HS-27A (cell line): ENCODE results near the gene NUDT17.

Experiments used
- DNase-seq: peaks from one replicate; pipeline ENCODE4 v3.0.0-alpha.2; 2012; ENCODE audit warnings: low read depth, missing footprints

Gene NUDT17

DNA sequence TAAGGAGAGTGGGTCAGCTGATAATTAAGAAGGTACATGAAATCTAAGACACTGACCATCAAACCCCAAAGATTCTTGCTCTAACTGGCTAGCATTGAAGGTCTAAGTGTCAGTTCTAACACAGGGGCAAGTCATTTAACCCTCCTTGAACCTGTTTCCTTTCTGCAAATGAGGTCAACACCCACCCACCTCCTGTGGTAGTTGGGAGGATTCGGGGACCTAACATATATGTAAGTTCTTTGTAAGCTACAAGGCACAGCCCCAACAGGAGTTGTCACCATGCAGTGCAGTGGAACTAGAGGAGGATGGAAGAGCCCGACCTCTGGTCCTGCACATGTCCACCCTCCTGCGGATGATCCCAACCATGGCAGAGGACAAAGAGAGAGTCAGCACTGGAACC, 2.4 kb downstream of the NUDT17 start:
- no peak for DNase-seq

DNA sequence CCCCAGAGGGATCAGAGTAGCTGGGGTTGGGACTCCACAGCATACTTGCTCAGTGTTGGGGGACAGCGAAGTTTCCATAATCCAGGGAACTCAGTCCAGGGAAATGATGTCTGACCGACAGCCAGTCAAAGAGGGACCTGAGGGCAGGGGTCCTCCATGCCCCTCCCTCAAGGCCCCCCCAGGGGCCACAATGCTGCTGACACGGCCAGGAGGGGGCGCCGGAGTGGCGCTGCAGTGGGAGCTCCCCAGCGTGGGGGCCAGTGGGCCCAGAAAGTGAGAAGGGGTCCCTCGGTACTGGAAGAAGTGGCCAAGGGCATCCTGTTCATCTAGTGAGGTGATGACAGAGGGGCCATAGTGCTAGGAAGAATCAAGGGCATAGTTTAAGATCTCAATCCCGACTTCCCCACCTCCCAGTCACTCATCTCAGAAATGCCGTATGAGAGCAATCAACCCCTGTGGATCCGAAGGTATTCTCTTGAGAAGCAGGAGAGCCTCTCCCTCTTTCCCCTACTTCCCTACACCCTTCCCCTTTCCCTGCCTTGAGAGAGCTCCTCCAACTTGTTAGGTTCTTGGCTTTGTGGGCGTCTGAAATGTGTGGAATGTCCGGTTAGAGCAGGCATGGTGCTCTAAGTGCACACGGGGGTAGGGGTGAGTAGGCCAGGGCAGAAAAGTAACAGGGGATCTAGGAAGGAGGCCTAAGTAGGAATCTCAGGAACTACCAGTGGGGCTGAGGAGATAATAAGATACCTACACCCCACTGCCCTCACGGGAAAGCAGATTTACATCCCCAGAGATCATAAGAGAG, 4.1 kb downstream of the NUDT17 start:
- peak; percentile 70 for DNase-seq

DNA sequence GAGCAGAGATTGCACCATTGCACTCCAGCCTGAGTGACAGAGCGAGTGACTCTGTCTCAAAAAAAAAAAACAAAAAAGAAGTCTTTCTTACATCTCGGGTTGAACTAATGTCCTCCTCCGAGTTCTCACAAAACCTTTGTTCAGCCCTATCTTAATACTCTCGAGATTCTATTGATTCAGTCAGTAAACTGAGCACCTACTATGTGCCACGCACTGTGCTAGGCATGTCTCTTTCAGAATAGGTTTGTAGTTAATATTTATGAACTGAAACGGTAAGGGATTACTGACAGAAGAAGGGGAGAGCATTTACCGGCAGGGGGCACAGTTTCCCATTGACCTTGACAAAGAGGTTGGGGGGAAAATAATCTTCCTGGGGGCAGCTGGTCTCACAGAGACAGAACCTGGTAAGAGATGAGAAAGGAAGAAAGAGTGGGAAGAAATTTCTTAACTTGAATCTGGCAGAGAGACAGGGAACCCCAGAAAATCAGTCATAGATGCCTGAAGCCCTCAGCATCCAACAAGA, 10.1 kb downstream of the NUDT17 start:
- DNase-seq, result no peak

DNA sequence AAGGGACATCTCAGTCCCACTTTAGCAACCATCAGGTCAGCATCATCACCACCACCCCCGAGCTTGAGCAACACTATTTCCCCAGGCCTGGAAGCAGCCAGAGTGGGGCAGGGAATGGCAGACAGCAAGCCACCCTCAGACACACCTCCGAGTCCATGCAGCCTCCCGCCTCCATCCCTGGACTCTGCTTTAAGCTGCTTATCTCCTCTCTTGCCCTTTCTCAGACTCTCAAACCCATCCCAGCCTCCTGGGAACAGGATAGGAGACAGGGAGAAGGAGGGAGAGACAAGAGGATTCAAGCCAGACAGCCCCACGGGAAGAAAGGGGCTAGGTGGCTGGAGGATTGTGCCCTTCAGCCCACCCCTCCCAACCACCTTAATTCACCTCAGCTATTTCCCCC, 11.7 kb downstream of the NUDT17 start:
- no peak for DNase-seq

DNA sequence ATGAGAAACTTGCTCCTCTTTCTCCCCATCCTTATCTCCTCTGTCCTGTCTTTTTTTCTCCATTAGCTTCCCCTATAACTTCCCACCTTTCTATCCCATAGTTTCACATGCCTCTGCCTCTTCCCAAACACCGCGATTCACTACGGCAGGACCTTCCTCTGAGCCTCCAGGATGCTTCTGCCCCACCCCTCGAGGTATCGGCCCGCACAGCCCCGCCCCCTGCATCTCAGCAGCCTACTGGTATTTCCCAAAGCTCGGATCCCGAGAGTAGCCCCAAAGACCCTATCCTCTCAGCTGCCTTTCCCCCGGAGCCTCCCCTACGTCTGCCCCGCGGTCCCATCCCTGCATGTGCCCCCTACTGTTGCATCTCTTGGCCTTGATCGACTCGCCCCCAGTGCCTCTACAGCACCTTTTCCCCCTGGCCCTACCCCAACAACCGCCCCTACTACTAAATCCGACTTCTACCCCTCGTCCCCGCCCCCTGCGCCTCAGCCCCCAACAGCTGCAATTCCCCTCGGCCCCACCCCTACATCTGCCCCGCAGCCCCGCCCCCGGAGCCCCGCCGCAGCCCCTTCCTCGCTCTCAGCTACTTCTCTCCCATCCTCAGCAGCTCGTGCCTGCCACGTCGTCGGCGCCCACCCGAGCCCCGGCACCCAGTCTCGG, 12.9 kb downstream of the NUDT17 start:
- DNase-seq, result no peak

DNA sequence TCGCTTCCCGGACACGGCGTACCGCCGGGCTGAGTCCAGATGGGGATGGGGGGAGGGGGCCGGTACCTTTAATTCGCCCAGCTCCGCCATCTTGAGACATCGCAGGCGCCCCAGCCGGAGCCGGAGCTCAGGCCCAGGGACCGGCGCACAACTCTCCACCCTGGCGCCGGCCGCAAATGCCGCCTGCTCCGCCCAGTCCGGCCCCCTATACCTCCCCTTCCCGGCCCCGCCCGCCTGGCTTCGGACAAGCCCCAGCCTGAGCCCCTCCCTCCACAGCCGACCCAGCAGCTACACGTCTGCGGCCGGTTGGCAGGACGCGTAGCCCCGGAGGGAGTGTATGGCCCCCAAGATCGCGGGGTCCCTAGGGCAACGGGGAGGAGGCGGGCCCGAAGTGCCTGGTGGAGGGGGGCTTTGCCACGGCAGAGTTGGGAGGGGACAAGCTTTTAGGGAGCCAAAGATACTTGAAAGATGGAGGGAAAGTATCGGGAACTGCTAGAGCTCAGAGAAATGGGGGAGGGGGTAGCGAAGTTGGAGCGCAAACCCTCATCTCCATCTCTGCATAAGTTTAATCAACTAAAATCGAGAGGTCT, 13.6 kb downstream of the NUDT17 start, which contains the start of gene PIAS3:
Gene PIAS3, minus strand, starts transcription at position 181 of the 590 bp plus-strand sequence. Its CDS starts 91 bp downstream, at position 90.
- DNase-seq, result peak; percentile 69

DNA sequence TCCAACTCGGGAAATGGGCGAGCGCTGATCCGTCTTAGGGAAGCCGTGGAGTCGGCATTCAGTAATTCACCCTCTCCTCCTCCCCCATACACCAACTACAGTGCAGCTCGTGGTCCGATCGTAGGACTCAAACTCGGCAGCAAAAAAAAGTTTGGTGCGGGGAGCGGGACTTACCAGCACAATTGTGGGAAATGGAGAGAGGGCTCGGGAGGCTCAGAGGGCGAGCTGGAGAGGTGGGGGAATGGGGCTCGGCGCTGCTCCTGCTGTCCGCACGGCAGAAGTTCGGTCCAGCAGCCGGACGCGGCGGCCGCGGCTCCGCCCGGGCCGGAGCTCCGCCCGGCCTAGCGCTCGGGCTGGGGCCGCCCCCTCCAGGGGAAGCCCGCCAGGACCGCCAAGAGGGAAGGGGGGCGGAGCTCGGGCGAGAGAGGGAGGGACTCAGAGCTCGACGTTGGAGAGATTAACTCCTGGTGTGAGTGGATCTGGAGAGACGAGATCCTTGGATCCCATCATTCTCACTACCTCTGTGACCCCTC, 14.1 kb downstream of the NUDT17 start:
- DNase-seq, result no peak

DNA sequence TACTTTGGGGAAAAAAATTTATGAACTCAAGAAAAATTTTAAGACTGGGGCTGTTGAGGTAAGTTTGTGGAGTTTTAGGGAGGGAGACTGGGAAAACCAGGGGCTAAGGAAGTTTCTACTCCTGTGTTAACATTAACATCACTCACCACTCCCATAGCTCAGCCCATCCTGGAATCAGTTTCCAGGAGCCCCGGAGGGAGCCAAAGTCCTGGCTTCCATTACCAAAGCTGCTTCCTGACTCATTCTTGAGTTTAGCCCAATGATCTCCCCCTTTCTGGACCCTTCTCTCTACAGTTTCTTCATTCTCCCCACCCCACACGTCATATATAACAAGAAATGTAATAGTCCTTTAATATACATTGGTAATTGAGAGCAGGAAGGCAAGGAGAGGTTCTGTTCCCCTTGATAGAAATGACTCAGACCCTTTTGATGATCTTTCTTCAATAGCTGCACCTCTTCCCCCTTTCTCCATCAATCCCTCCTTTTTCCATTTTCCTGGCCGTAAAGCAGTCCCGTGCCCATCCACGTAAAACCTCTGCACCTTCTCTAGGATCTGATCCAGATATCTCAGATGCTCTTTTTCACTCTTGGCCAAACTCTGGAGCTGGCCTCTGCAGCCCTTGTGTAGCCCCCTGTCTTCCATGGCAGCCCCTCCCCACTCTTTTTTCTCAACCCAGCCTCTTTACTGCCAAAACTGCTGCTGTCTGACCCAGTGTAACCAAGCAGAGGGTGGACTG, 18.0 kb downstream of the NUDT17 start:
- no peak for DNase-seq

DNA sequence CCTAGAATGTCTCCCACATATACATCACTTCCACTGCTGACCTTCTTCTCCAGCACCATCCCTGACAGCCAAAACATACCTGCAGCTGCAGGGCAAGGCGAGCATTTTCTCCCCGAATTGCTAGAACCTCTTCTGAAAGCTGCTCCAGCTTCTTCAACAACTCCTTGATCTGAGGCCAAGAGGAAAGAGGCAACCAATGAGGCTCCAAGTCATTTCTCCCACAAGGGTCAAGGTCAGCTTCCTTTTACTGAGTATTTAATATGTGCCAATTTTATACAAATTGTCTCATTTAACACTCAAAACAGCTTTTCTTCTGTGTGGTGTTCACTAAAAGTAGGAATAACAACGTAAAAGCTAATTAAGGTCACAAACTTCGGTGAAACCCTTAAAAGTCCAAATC, 22.8 kb downstream of the NUDT17 start:
- DNase-seq, result no peak

DNA sequence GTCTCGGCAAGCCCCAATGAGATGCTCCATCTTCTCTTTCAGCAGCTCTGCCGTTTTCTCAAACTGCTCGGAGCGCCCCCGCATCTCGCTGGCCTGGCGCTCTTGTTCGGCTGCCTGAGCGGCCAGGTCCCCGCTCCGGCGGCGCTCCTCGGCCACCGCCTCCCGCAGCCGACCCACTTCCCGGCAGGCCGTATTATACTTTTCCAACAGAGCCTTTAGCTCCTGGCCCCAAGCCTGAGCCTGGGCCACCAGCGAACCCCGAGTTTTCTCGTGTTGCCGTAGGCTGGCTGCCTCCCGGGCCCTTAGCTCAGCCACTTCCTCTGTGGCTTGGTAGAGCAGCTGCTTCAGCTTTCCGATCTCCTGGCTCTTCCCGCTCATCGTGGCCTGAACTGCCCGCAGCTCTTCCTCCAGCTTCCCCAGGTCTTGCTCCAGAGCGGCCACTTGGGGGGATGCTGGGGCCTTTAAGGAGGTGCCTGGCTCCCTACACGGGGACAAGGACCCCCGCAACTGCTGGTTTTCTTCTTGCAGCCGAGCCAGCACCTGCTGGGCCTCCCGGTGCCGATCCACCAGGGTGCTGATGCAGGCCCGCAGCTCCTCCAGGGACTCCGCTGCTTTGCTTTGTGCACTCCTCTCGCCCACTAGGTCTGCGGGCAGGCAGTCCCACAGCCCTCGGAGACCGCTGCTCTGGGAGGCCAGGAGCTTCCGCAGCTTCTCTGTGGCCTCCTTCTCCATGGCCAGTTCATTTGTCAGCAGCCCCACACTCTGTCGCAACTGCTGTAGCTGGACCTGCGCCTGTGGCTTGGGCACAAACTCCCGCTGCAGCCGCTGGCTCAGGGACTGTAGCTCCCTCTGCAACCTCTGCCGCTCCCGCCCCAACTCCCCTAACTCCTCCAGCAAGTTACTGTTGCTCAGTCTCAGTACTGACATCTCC, 26.8 kb downstream of the NUDT17 start:
- DNase-seq, result no peak

DNA sequence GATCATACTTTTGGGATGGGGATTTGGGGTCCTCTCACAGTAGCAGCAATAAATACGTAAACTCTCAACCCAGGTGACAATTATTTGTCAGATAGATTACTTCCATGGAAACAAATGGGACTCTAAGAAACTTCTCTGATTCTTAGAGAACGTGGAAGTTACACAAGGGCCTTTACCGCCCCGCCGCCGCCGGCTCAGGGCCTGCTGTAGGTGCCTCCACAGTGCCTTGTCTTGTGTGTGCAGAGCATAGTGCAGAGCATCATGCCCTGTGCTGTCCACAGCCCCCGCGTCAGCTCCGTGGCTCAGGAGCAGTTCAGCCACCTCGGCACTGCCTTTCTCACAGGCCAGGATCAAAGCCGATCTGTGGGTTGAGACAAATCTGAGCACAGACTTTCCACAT, 29.2 kb downstream of the NUDT17 start:
- no peak for DNase-seq

DNA sequence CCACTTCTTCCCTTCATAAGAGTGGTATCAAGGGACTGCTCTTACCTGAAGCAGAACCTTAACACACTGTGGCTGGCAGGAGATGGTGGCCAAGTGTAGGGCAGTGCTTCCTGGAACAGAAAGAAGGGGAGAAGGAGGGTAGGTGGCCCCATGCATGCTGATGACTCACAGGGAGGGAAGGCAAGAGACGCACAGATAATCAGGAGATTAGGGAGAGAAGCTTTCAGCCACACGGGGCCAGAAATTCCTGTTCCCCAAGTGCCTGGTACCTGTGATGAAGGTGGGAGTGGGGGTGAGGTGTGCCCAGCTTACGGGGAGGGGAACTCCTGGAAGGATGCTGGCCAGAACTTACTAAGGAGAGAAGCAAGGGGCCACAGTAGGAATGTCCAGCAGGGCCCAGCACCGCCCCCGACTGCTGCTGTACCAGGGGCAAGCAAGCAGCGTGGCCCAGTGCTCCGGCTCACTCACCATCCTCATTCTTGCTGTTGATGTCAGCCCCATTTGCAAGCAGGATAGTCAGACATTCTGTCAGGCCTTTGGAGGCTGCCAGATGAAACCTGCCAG, 32.6 kb downstream of the NUDT17 start:
- DNase-seq, result no peak

DNA sequence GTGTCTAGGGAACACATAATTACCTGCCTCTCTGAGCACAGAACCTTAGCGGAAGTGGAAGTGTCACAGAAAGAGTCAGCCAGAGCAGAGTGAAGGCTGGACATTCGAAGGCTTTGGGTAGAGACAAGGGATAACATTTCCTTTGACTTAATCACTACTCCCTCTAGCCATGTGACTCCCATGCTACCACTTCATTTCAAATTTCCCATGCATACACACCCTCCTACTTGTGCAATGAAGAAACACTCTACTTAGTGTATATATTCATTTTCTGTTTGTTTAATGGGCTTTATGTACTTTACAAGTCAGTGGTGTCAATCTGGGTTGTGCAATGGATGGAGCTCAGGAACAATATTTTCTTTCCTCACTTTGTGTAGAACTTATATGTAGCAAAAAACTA, 33.3 kb downstream of the NUDT17 start:
- DNase-seq, result no peak

DNA sequence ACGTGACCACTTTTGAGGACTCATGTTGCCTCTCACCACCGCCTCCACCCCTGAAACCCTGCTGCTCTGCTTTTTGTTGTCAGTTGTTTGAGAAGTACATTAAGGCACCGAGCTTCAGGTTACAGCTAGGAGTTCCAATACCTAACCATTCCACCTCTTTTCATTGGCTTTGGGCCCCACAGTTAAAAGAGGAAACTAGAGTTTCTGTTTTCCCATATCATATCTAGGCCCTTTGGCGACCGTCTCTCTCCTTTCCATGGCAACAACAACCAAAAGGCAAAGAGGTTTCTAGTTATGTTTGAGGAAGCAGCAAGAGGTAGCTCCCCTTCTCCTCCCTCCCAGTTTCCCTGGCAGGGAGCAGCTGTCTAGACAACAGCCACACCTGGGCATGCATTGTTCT, 34.3 kb downstream of the NUDT17 start:
- DNase-seq, result no peak

DNA sequence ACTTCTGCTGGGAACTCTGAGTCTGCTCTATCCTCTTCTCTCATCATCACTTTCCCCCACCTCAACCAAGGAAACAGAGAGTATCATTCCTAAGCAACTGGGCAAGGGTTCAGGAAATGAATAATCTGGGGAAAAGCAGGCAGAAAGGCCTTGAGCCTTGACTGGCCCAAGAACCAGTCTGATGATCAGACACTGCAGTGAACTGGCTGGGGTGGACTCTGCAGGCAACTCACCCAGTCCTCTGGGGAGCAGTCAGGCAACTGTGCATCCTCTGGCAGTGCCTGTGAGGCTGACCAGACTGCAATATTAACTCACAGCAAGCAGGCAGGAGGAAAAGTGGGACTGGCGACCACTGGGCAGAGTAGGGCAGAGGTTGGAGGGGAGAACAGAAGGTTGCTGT, 39.2 kb downstream of the NUDT17 start:
- DNase-seq, result no peak

DNA sequence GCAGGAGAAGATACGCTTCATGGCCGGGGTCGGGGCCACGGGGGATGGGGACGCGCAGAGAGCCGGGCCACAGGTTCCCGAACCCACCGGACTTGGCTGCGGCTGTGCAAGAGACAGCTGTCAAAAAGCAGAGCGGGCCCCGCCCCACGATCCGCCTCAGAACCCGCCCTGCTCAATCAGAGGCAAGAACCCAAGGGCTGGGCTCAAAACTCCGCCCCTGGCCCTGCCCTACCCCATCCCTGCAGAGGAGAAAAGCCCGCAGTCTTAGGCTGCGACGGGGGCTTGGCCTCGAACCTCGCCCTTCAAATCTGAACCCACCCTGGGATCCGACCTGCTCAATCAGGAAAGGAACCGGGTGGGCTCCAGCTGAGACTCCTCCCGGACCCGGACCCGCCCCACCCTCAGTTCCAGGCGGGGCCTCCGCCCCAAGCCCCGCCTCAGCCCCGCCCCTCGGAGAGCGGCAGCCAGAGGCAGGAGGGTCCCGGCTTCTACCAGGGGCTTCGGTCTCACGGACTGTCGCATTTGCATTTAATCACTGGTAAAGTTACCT, 40.4 kb downstream of the NUDT17 start, which contains the start of gene ANKRD35:
Gene ANKRD35, minus strand, starts transcription at position 129 of the 550 bp plus-strand sequence. Its CDS starts 108 bp downstream, at position 21.
- DNase-seq, result no peak

DNA sequence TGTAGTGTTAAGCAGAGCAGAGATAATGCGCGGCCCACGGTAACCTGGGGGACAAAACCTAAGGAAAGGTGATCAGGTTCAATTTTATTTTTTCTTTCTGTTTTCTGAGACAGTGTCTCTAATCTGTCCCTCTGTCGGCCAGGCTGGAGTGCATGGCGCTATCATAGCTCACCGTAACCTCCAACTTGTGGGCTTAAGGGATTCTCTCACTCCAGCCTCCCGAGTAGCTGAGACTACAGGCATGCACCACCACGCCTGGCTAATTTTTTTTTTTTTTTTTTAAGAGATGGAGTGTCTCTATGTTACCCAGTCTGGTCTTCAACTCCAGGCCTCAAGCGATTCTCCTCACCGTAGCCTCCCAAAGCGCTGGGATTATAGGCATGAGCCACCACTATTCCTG, 41.0 kb downstream of the NUDT17 start:
- DNase-seq, result no peak

DNA sequence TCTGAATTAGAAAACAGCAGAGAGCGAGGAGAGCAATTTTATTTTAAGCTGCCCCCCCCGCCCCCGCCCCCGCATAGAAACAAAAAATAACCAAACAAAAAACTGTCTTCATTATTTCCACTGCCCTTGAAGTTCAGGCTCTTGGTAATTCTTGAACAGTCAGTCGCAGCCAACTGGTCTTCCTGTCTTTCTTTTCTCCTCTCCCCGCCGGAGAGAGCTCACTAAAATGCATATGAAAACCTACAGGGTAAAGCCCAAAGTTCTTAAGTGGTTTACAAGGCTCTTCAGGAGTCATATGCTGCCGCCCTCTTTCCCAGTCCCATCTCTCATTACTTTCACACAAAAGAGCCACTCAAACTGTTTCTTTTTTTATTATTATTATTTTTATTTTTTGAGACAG, 41.4 kb downstream of the NUDT17 start:
- no peak for DNase-seq

DNA sequence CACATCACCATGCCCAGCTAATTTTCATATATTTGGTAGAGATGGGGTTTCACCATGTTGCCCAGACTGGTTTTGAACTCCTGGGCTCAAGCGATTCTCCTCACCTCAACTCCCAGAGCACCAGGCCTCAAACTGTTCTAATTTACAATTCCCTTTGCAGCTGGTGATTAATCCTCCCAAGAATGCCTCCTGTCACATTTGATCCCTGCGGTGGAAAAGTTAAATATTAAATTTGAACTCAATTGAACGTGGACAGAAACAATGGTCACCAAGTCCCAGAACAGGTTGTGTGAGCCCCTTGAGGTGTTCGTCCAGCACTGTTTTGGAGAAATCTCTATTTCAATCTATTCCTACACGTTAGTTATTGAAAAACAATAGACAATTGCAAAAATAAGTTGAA, 42.2 kb downstream of the NUDT17 start:
- DNase-seq, result no peak

DNA sequence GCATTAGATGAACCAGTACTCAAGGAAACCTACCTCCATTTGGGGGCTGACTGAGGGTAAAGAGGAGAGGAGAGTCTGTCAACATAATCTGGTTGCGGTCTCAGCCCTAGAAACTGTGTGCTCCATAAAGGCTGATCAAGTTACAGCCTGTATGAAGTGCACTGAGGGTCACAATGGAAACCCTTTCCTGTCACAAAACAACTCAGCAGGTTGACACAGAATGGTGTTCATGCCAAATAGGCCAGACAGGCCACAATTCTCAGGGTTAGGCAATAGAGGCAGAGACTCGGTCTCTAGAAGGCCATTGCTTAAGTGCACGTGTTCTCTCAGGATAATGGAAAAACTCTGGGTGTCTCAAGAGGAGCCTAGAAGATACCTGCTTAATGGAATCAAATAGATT, 44.3 kb downstream of the NUDT17 start:
- no peak for DNase-seq
